ENCODE measurements around the gene SEC24C.
"Not testable (repeated sequence)": the region's sequence is repeated elsewhere in the genome, so short reads cannot be mapped to it uniquely, and the experiment has no call there.

DNA sequence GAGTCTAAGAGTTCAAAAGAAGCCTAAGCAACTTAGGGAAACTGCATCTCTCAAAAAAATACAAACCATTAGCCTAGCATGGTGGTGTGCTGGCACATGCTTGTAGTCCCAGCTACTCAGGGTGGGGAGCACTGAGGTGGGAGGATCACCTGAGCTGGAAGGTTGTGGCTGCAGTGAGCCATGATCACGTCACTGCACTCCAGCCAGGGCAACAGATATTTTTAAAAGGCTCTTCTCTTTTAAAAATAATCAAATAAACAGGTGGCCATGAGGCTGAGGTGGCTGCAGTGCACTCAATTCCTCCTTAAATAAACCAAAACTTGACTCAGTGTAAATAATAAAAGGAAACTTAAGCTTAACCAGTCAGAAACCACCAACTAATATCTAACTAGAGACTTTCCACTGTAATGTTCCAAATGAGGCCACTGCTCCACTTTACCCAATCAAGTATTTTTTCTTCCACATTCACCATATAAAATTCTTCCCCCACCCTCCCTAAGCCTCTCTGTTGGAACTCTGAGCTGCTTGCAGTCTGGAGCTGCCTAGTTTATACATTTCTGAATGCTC lies 38.6 kb upstream of the SEC24C start:
- TF ChIP-seq, protein P1, sequence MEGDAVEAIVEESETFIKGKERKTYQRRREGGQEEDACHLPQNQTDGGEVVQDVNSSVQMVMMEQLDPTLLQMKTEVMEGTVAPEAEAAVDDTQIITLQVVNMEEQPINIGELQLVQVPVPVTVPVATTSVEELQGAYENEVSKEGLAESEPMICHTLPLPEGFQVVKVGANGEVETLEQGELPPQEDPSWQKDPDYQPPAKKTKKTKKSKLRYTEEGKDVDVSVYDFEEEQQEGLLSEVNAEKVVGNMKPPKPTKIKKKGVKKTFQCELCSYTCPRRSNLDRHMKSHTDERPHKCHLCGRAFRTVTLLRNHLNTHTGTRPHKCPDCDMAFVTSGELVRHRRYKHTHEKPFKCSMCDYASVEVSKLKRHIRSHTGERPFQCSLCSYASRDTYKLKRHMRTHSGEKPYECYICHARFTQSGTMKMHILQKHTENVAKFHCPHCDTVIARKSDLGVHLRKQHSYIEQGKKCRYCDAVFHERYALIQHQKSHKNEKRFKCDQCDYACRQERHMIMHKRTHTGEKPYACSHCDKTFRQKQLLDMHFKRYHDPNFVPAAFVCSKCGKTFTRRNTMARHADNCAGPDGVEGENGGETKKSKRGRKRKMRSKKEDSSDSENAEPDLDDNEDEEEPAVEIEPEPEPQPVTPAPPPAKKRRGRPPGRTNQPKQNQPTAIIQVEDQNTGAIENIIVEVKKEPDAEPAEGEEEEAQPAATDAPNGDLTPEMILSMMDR (conservative IDR thresholded peaks at IDR 0.05; ENCODE audit: low read length), result not testable (repeated sequence)
- not testable (repeated sequence) for TF ChIP-seq EZH2phosphoT487 (IDR thresholded peaks at IDR 0.05; ENCODE audit: borderline replicate concordance)

Measured in Loucy (cell line).